NB4 (cell line): ENCODE data around the gene GRB10.

Source experiments
- POLR2A ChIP-seq: IDR thresholded peaks from 2 replicates; pipeline ENCODE4 v1.6.1; 2011; ENCODE audit warnings: mild to moderate bottlenecking; ENCODE audit not compliant: insufficient read length; ENCODE audit errors: extremely low read depth
- TF ChIP-seq, protein P1 (sequence below): IDR thresholded peaks from one replicate; pipeline ENCODE4 v1.5.1; 2012; ENCODE audit warnings: low read depth, low read length

DNA sequence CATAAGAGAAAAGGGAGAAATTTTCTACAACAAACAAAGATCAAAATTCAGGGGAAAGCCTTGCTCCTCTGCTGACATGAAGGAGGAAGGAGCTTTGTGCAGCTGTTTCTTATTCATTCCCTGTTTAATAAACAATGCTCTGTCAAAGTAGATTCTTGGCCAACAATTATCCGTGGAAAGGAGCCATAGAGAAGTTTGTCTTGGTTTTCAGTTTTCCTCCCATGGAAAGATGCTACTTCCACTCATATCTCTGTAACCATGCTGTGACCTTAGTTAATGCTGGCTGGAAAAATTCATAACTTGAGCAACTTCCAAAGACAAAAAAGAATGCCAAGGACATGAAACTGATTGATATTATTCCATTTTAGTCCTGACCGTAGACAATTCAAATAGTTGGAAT is 225.6 kb downstream of the GRB10 start:
- TF ChIP-seq, protein P1, sequence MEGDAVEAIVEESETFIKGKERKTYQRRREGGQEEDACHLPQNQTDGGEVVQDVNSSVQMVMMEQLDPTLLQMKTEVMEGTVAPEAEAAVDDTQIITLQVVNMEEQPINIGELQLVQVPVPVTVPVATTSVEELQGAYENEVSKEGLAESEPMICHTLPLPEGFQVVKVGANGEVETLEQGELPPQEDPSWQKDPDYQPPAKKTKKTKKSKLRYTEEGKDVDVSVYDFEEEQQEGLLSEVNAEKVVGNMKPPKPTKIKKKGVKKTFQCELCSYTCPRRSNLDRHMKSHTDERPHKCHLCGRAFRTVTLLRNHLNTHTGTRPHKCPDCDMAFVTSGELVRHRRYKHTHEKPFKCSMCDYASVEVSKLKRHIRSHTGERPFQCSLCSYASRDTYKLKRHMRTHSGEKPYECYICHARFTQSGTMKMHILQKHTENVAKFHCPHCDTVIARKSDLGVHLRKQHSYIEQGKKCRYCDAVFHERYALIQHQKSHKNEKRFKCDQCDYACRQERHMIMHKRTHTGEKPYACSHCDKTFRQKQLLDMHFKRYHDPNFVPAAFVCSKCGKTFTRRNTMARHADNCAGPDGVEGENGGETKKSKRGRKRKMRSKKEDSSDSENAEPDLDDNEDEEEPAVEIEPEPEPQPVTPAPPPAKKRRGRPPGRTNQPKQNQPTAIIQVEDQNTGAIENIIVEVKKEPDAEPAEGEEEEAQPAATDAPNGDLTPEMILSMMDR: no peak
- TF ChIP-seq POLR2A: no peak
